HG03103 (cell line): ENCODE data around the gene OXNAD1.

Experiments used
- ATAC-seq: cut with Tn5 transposase; IDR thresholded peaks from one replicate; pipeline ENCODE4 v1.9.1; 2021; ENCODE audit warnings: low read depth; ENCODE audit not compliant: unreplicated experiment

Gene OXNAD1

DNA sequence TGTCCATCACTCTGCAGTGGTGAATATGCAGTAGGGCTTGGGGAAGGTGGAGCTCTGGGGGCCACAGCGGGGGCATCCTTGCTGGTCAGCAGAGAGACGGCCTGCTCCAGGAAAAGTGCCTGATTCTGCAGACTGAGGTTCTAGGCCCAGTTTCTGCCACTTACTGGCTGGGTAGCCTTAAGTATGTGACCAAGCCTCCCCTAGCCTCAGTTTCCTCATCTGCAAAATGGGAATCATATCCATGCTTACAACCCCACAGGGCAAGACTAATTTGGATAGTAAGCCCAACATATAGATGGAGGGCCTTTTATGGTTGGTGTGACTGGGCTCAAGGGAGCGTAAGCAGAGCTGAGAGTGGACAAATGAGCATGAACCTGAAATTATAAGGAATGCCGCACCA is 60.8 kb downstream of the OXNAD1 start:
- no peak for ATAC-seq

DNA sequence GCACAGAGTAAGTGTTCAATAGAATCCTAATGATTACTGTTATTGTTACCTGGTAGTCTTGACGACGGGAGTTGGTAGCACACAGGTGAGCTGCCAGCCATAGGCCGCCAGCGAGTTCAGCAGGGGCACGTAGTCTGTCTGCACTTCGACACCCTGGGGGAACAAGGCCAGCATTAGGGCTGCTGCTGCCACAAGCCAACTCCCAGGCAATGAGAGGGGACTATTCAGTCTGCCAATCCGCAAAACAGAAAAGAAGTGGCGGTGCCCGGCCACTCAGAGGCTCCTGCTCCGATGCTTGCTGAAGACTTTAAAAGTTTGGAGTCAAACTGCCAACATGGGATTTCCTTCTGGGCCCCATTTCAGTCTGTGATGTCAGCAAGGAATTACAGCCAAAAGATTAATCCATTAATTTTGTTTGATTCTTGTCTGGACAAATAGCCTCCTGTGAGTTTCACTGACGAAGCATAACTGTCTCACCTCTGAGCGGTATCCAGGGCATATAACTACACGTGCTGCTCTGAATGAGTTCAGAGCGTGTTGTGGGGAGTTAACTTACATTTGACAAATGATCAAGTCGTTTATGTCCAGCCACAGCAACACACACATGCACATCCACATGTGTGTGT is 61.8 kb downstream of the OXNAD1 start:
- no peak for ATAC-seq

DNA sequence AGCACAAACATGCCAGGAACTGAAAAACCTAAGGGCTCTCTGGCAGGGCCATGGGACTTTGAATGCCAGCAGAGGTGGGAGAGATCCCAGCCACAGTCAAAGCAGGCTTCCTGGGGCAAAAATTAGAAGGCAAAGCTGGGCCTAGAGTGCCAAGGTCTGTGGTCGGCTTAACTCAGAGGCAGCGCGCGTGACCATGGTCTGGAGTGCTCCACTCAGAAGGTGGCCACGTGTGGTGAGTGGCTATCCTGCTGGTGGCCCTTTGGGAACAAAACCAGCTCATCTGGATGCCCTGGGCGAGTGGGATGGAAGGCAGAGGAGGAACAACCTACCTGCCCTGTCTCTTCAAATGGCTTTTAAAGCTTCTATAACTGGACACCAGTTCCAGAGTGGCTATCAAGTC is 63.1 kb downstream of the OXNAD1 start:
- ATAC-seq: no peak

- ATAC-seq: no peak
These were observed 64.2 kb downstream of the OXNAD1 start for GRCh38 chr3:16329036-16329825.

DNA sequence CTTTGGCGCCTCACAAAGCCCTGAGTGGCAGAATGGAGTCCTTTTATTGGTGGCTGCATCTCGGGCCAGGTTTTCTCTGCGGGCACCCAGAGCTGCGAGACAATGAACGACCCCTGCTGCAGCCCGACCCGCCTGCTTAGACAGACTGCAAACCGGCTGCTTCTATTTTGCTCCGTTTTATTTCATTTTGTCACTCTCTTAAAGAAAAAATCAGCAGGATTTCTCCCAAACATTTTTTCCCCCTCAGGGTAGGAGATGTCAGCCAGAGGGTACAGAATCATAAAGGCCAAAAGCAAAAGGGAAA is 64.8 kb downstream of the OXNAD1 start:
- no peak for ATAC-seq

- no peak for ATAC-seq
These were observed 65.3 kb downstream of the OXNAD1 start for GRCh38 chr3:16330351-16330750.

DNA sequence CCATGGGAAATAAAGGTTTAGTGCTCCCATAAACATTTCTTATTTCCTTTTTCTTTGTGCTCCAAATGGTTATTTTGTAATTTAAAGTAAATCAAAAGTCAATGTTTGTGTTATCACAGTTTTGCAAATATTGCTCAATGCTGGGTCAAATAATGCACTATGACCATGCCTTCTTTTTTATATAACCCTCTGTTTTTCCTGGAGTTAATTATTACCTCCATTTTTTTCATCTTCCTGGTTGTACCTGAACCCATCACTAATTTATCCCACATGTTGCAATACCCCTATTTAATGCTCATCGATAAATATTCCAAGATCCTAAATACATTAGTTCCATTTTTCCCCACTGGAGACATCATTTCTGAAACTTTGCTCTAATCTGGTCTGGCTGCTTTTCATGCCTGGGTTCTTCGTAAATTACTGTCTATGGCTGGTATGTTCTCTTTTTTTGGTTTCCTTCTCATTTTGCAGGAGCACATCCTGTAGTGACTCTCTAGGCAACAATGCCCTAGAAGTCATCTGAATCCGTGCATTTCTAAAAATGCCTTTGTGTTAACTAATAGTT is 66.4 kb downstream of the OXNAD1 start:
- no peak for ATAC-seq

DNA sequence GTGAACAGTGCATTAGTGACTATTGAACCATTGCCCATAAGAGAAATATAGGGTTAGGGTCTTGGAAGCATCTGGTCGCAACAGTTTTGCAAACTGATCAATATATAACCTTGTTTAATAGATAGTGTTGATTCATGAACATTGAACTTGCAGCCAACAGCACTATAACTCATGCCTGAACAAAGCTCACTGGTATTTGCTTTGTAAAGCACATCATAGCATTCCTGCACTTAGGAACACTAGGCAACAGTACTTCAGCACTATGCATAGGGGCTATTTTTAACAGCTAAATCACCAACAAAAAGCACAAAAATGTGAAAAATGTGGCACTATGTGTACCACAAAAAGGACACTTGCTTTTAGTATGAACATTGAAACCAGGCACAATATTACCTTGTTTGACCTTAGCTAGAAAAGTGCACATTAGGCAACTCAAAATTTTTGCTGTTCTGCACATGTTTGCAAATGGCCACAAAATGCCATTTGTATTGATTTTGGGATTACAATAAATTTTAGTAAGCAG is 68.0 kb downstream of the OXNAD1 start:
- ATAC-seq: no peak

DNA sequence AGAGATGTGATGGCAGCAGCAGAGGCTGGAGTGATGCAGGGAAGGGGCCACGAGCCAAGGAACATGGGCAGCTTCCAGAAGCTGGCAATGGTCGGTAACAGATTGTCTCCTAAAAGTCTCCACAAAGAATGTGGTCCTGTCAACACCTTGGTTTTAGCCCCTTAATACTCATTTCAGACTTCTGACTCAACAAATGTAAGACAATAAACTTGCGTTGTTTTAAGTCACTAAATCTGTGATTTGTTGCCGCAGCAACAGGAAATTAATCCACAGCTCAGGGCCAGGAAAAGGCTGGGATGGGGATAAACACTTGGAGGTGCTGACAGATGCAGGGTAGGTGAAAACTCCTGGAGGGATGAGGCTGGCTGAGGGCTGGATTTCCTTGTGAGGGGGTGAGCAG is 69.9 kb downstream of the OXNAD1 start:
- ATAC-seq: no peak

GRCh38 chr3:16335333-16335732 is 70.3 kb downstream of the OXNAD1 start:
- ATAC-seq: no peak

DNA sequence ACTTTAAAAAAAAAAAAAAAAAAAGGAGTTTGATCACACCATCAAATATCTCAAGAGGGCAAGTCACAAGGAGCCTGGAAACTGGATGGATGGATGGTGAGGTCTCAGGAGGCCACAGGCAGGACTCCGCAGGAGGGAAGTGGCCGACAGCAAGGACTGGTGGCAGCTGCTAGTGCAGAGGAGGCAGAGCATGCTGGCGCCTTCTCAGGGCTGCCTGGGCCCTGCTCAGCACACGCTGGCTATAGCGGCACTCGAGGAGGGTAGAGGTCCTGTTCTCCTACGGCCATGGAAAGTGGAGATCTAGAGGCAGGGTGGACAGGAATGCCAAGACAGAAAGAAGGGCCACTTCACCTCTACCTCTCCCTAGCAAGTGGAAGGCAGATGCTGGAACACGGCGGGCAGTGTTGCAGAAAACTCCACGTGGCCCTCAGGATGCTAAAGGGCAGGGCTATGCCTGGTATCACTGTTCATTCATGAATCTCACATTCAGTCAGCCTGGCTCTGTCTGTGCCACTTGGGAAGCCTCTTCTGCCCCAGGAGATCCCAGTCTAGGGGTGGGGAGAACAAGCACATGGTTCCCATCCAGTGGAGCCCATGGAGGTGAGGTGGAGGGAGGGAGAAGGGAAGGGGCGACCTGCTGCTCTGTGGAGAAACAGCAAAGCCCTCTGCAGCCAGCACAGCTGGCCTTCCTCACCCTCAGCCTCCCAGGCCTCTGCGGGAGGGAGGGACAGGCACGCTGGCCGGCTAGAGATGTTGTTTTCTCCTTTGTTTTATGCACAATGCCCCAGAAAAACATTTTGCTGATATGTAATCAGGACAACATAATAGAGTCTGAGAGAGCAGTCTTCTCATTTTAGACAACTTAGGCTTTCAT is 71.0 kb downstream of the OXNAD1 start:
- ATAC-seq: no peak

DNA sequence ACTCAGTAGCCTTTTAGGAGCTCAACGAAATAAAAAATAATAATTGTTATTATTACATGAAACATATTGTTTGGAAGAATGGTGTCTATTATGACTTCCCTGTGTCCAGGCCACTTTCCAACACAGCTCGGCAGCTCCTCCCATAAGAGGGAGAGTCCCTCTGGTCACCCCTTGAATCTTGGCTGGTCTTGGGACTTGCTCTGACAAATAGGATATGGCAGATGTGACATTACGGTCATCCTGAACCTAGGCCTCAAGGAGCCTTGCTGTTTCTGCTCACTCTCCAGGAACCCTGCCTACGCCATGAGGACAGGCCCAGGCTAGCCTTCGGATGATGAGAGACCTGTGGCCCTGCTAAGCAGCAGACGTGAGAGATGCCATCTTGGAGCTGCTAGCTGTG is 71.8 kb downstream of the OXNAD1 start:
- no peak for ATAC-seq

GRCh38 chr3:16337856-16338540 is 73.0 kb downstream of the OXNAD1 start:
- peak; percentile 91 for ATAC-seq

DNA sequence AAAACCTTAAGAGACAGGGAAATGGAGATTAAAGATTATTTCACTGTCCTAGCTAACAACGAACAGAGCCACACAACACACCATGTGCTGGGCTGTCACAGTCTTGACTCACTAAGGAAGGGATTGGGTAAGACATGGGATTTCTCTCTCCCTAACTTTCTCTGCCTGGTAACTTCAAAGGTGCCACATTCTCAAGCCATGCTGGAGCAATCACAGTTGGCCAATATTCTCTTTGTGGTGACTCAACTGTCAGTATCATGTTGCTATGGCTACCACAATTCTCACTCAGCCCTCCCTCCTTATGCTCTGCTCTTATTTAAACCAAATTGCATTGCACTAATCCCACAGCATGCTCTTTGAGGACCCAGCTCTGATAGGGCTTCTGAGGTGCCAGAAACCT is 74.0 kb downstream of the OXNAD1 start:
- no peak for ATAC-seq

- ATAC-seq: no peak
These were observed 78.1 kb downstream of the OXNAD1 start for GRCh38 chr3:16343101-16343500.

DNA sequence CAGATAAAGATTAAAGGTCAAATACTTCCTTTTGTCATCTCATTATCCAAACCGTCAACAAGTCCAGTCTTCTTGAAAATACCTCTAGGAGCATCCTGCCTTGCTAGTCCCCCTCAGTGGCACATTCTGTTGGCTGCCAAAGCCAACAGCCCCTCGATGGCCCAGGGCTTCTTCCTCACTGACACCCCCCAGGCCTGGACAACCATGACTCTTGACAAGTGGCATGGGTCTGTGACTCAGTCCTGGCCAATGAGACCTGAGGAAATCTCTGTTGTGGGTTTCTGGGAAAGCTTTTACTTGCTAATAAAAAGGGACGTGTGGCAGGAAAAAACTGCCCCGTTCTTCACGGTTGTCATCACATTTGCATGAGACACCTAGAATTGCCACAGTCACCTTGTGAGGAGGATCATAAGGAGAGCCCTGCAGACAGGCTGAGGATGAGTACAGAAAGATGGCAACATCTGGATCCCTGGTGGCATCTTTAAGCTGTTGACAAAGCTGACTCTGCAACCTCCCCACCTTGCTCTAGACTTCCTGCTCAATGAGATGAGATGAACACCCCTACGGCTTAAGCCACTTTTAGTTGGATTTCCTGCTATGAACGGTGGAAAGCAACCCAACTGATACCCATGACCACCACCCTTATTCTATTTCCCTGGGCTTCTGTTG is 81.5 kb downstream of the OXNAD1 start:
- no peak for ATAC-seq

DNA sequence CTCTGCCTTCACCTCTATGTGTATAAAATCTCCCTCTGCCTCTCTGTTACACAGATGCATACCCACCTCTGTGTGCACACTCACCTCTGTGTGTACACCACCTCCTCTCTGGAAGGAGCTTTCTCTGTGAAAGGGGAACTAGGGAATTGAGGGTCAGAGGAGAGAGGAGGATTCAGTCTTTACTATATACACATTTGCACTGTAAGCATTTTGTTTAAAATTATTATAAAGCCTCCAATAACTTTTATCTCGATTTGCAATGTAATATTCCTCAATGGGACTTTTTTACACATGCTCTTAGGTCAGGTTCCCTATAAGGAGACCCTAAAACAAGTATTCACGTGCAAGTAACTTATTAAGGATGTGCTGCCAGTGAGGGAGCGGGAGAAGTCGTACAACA is 82.5 kb downstream of the OXNAD1 start:
- no peak for ATAC-seq

GRCh38 chr3:16349986-16350596 is 85.1 kb downstream of the OXNAD1 start:
- no peak for ATAC-seq

- ATAC-seq: no peak
These were observed 85.7 kb downstream of the OXNAD1 start for GRCh38 chr3:16350597-16351318.
